Stimulated activated CD8-positive, alpha-beta memory T cell treated with anti-CD3 and anti-CD28 coated beads, Interleukin-7, amount 100 ng/mL, for 48 hours (primary cell): Measurements from ENCODE around the gene R3HDM2.
"Not testable (repeated sequence)": the region's sequence is repeated elsewhere in the genome, so short reads cannot be mapped to it uniquely, and the experiment has no call there.

Source experiments
- DNase-seq, 2 donors: peaks; one replicate each; pipeline ENCODE4 v3.0.0-alpha.2; 2020; ENCODE audit warnings: low read depth in 1 of 2; ENCODE audit errors: extremely low read depth in 1 of 2

The R3HDM2 gene

GRCh38 chr12:57454213-57454565, 23.3 kb upstream of the R3HDM2 start:
- no peak for DNase-seq

DNA sequence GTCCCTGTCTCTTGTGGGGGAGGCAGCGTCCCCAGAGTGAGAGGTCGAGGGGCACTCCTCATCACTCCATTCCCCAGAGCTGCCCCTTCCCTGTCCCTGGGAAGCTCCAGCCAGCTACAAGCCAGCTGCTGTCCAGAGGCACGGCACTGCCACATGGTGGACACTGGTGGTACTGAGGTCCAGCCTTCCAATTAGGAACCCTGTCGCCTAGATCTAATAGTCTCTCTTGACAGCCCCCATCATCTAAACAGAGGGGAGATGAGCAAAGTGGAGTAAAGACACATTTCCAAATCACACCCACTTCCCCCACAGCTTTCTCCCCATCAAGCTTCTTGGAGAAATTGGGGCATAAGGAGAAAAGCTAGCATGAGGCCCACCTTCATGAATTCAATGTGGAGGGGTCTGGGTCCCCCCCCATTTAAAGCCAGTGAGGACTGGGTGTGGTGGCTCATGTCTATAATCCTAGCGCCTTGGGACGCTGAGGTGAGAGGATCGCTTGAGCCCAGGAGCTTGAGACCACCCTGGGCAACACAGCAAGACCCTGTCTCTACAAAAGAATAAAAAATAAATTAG, 22.2 kb upstream of the R3HDM2 start:
- DNase-seq, result no peak

DNA sequence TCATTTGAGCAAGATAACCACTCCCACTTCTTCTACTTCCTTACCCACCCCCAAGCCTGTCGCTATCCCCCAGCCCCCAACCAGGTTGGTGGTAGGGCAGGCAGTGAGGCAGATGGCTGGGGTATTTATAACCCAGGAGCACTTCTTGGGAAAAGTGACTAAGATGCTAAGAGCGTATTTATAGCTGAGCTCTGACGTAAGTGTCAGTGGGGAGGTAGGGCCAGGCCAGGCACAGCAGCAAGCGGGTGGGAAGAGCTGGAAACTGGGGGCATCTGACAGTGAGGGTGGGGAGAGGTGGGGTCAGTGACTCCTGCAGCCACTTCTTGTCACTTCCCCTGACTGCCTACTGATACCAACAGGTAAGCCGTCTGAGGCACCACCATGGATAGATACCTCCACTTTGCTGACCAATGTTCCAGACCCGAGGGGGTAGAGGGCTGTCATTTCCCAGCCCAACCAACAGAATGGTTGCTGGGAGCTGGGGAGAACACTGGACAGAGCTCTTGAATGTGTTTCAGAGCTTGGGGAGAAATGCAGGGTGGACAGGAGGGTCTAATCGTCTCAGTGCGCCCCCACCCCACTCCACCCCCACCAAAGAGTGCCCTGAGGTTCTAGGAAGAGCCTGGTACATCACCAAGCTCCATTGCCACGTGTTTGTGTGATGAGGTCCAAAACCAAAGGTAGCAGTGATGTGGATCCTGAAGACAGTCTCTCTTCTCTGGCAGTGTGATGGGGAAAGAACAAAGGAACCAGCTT, 21.5 kb upstream of the R3HDM2 start:
- DNase-seq, result peak in 1 of 2 donors; percentile 57

DNA sequence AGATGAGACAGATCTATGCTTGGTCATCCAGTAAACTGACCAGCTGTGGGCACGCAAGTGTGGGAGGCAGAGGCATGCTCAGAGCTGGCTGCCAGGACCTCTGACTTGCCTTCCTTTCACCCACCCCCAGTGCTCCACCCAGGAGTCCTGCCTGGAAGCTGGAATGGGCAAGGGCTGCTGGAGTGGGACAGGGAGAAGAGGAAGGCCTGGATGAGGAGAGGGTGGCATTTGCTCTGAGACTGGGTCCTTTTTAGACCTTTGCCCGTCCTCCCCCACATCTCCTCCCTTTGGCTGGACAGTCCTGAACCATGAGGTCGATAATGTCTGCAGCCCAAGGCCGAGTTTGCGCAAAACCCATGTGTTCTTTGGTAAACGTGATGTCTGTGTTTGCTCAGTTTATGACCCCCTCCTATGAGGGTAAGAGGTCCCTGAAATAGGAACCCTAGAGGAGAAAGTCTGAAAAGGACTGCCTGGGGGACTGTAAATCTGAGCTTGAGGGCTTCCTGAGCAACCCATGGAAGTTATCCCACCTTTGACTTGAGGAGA, 20.5 kb upstream of the R3HDM2 start:
- no peak for DNase-seq

GRCh38 chr12:57450057-57450456, 19.2 kb upstream of the R3HDM2 start:
- no peak for DNase-seq

GRCh38 chr12:57449375-57449774, 18.5 kb upstream of the R3HDM2 start:
- DNase-seq, result no peak

DNA sequence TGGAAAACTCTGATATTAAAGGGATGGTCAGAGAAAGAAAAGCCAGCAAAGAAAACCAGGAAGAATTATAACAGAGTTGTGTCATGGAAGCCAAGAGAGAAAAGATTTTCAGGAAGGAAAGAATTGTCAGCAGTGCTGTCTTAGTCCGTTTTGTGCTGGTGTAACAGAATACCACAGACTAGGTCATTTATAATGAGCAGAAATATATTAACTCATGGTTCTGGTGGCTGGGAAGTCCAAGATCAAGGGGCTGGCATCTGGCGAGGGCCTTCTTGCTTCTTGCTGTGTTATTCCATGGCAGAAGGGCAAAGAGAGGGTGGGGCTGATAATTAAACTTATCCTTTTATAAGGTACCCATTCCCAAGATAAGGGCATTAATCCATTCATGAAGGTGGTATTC, 17.8 kb upstream of the R3HDM2 start:
- DNase-seq, result no peak

DNA sequence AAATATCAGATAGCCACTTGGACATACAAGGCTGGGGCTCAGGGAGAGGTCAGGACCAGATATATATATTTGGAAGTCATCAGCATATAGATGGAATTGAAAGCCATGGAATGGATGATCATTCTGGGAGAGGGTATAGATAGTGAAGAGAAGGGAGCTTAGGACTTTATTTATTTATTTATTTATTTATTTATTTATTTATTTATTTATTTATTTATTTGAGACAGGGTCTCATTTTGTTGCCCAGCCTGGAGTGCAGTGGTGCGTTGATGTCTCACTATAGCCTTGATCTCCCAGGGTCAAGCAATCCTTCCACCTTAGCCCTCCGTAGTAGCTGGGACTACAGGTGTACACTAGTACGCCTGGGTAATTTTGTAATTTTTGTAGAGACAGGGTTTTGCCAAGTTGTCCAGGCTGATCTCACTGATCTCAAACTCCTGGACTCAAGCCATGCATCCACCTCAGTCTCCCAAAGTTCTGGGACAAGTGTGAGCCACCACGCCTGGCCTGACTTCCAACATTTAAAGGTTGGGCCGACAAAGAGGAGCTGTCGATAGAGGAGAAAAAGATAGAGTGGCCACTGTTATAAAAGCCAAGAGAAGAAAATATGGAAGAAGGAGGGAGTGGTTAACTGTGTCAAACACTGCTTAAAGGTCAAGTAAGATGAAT, 15.6 kb upstream of the R3HDM2 start:
- no peak for DNase-seq

- no peak for DNase-seq
Observed at GRCh38 chr12:57444744-57445143, 13.9 kb upstream of the R3HDM2 start.

DNA sequence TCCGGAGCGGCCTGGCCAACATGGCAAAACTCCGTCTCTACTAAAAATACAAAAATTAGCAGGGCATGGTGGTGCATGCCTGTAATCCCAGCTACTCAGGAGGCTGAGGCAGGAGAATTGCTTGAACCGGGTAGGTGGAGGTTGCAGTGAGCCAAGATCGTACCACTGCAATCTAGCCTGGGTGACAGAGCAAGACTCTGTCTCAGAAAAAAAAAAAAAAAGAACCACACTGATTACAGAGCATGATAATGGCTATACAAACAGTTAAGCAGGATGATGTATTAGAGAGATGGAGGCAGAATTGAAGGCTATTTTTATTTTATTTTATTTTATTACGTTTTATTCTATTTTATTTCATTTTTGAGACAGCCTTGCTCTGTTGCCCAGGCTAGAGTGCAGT, 13.5 kb upstream of the R3HDM2 start:
- DNase-seq, result not testable (repeated sequence)

DNA sequence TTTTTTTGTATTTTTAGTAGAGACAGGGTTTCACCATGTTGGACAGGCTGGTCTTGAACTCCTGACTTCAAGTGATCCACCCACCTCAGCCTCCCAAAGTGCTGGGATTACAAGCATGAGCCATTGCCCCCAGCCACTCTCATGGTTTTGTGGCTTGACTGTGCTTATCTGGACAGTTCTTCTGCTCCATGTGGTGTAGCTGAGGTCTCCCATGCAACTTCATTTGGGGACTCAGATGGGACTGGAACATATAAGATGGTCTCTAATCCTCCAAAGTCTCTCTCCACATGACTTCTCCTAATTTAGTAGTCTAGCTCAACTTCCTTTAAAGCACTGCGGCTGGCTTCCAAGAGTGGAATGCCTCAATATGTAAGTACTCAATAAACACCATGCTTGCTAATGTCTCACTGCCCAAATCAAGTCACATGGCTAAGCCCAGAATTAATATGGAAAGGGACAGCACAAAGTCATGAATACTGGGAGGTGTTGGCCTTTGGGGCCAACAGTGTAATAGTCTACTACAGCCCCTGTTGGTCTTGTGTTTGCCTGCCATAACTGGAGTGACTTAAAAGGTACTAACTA, 11.1 kb upstream of the R3HDM2 start:
- no peak for DNase-seq

DNA sequence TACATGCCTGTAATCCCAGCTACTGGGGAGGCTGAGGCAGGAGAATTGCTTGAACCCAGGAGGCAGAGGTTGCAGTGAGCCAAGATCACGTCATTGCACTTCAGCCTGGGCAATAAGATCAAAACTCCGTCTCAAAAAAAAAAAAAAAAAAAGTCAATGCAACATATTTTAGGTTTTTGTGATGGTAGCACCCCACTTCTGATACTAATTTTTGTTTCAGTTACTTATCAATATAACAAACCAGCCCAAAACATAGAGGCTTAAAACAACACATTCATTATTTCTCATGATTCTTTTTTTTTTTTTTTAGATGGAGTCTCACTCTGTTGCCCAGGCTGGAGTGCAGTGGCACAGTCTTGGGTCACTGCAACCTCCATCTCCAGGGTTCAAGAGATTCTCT, 10.6 kb upstream of the R3HDM2 start:
- DNase-seq, result not testable (repeated sequence)

DNA sequence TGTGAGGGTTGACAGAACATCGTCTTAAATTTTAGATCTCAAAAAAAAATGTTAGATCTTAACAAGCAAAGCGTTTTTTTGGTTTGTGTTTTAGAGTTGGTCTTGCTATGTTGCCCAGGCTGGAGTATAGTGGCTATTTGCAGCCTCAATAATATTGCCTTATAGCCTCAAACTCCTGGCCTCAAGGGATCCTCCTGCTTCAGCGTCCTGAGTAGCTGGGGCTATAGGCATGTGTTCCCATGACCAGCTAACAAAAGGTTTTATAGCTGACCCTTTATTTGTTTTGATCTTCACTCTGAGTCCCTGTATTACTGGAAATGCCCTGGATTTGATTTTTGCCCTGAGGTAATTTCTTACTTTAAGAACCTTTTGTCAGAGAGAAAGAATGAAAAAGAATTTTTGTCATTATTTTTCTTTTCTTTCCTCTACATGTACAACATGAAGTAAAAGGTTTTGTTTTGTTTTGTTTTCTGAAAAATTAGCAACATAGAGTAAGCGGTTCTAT, 9.0 kb upstream of the R3HDM2 start:
- DNase-seq, result no peak

DNA sequence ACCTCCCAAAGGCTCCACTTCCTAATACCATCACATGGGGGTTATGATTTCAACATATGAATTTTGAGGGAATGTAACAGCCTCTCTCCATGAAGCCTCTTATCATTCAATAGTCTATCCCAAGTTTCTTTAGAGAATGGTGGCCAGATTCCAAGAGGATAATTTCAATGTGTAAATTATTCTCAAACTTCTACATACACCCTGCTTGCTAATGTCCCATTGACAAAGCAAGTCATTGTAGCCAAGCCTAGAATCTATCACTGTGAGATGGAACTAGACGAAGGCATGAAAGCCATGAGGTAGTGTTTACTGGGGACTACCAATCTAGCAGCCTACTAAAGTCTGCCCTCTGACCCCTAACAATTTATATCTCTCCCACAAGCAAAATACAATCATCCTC, 7.6 kb upstream of the R3HDM2 start:
- no peak for DNase-seq

DNA sequence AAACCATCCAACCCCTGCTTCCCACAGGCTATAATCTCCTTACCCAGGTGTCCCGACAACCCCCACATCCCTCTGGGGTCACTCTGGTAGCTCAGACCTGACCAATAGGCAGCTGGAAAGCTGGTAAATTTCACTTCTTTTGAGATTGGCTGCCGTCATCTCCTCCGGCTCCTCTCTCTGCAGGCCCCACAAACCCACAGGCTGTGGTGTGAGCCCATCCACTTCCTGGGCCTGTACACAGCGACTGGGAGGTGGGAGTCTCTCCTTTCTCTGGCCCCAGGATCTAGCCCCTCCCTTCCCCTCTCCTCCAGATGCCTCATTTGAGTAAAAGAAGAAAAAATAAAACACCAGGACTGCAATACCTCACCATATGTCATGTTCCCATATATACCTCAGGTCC, 4.5 kb upstream of the R3HDM2 start:
- DNase-seq, result no peak

DNA sequence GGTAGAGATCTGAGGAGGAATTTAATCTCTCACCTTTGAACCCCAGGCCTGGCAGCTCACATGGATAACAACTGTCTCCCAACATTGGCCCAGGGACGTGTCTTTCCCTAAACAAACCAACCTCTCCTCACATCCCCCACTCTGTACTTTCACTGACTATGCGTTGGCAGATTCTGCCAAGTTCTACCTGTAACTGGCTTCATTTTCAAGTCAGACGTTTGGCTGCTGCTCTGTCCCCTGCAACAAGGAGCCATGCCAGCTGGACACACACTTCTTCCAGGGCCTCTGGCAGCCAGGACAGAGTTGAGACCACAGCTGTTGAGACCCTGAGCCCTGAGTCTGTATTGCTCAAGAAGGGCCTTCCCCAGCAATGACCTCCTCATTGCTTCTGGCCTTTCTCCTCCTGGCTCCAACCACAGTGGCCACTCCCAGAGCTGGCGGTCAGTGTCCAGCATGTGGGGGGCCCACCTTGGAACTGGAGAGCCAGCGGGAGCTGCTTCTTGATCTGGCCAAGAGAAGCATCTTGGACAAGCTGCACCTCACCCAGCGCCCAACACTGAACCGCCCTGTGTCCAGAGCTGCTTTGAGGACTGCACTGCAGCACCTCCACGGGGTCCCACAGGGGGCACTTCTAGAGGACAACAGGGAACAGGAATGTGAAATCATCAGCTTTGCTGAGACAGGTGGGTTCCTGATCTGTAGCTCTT, 3.8 kb upstream of the R3HDM2 start, which contains the start of gene INHBC:
TSS of gene INHBC (plus strand) at position 268 of the 707 bp plus-strand sequence. CDS start at position 371, 103 bp downstream.
- no peak for DNase-seq

- no peak for DNase-seq
Observed at GRCh38 chr12:57433370-57433769, 2.5 kb upstream of the R3HDM2 start.

GRCh38 chr12:57431654-57432188, 878 bp upstream of the R3HDM2 start:
- no peak for DNase-seq

DNA sequence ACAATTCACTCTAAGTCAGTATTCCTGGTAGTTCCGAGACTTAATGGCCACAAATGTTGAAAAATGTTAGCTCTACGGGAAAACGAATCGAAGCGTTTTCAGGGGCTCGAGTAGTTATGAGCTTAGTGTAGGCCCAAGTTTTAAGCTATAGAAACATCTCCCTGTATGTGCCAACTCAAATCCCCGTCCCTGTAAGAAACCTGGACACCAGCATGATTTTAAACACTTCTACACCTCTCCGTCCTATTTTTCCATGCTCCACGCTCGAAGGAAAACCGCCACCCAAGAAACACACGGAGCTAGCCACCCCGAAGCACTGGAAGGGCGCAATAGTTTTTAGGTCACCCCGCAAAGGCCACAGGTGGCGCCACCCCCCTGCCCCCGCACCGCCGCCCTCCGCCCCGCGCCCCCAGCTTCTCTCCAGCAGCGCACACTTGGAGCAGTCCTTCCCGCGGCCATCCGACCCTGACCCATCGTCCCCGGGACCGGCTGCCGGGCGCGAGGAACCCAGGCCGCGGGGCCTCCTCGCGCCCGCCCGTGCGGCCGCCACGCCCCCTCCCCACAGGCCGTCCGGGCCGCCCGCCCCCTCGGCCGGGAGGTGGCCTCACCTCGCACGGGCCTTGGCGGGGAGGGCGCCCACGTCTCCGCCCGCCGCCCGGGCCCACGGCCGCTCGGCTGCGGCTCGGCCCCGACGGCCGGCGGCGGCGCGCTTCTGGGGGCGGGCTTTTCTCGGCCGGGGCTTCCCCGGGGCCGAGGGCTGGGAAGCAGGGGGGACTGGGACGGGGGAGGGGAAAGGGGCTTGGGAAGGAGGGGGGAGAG, 522 bp downstream of the R3HDM2 start:
- peak in 1 of 2 donors; percentile 12 for DNase-seq
